H1 (cell line): Measurements from ENCODE around the gene ZFP36L2. TPM values are rescaled to one million over a fixed set of nuclear protein-coding genes. Genes with fewer than 3 reads are reported as not detected.

Source experiments
- BACH1 ChIP-seq: IDR thresholded peaks from 2 replicates; pipeline ENCODE4 v1.6.1; 2012; ENCODE audit warnings: low read length, improper control_type of control experiment
- HDAC6 ChIP-seq: IDR thresholded peaks from one replicate; pipeline ENCODE4 v1.7.1; 2012; ENCODE audit warnings: low read depth, mild to moderate bottlenecking, inconsistent platforms, low read length, moderate library complexity
- RAD21 ChIP-seq, 2 experiments: IDR thresholded peaks in 1 of 2; conservative IDR thresholded peaks in 1 of 2; 2 replicates each; pipeline ENCODE4 v1.6.1; 2011; ENCODE audit warnings: low read depth in 2 of 2, low read length in 2 of 2, improper control_type of control experiment in 1 of 2, inconsistent platforms in 1 of 2, mild to moderate bottlenecking in 1 of 2, moderate library complexity in 1 of 2
- TCF12 ChIP-seq: IDR thresholded peaks from 2 replicates; pipeline ENCODE4 v1.6.1; 2011; ENCODE audit warnings: low read depth, mild to moderate bottlenecking, low read length
- polyA plus RNA-seq, 7 experiments: library from polyadenylated mRNA; depleted of rRNA in 3 of 7; stranded (reverse) in 5 of 7; unstranded in 2 of 7; fragments of >200 nt in 5 of 7; fragments of 200-250 nt in 2 of 7; gene quantifications; 1 replicate in 5 of 7; 2 replicates in 1 of 7; 4 replicates in 1 of 7; pipeline versions ENCODE4 v1.2.1 to v1.2.3, GENCODE V29; 2011 to 2013; ENCODE audit warnings: missing spikeins in 2 of 7, mixed read lengths in 2 of 7
- total RNA-seq: library from RNA; stranded (reverse); fragmentation: NEBNext Ultra II Directional; extraction: Animal tissue kit (Norgen Biotek cat#: 25700); gene quantifications from 2 replicates; pipeline ENCODE4 v1.2.1, GENCODE V29; 2021
- TF ChIP-seq, protein P1 (sequence below): fragments of 300-600 bp; sonication (generic); IDR thresholded peaks from 2 replicates; pipeline ENCODE4 v1.7.1; 2012; ENCODE audit warnings: low read length, moderate library complexity, mild to moderate bottlenecking, inconsistent platforms; ENCODE audit not compliant: insufficient replicate concordance
- TF ChIP-seq, protein P2 (sequence below): IDR thresholded peaks from 2 replicates; pipeline ENCODE4 v1.6.1; 2012; ENCODE audit warnings: inconsistent platforms

ZFP36L2 gene
- total and polyA plus RNA-seq, 2 of the 8 experiments (the other 6 are each of a cell fraction or from before 2014, with no cell fraction given), result 13.4 to 102 TPM

DNA sequence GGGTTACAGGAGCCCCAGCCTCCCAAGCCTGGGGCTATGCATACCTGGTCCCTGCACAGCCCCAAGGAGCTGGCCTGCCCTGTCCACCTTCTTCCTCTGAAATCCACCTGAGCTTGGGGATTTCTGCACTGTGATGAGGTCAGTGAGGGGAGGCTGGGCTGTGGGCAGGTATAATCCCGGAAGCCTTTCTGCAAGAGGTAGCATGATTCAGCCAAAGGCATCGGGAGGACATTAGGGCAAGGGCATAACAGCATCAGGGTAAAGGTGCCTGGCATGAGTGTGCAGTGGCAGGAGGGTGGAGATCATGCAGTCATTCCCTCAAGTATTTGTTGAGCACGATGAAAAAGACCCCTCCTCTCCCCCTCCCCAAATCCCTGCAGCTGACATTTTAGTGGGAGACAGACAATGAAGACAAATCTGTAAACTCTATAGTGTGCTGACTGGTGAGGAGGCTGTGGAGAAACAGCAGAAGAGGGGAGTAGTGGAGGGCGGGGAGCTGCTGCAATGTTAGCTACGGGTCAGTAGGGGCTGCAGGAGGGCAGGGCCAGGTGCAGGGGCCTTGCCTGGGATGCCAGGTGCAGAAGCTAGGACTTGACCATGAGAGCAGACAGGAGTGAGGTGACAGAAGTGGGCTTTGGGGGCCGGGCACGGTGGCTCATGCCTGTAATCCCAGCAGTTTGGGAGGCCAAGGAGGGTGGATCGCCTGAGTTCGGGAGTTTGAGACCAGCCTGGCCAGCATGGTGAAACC is 18.7 kb downstream of the ZFP36L2 start (continued):
- TF ChIP-seq, protein P1, sequence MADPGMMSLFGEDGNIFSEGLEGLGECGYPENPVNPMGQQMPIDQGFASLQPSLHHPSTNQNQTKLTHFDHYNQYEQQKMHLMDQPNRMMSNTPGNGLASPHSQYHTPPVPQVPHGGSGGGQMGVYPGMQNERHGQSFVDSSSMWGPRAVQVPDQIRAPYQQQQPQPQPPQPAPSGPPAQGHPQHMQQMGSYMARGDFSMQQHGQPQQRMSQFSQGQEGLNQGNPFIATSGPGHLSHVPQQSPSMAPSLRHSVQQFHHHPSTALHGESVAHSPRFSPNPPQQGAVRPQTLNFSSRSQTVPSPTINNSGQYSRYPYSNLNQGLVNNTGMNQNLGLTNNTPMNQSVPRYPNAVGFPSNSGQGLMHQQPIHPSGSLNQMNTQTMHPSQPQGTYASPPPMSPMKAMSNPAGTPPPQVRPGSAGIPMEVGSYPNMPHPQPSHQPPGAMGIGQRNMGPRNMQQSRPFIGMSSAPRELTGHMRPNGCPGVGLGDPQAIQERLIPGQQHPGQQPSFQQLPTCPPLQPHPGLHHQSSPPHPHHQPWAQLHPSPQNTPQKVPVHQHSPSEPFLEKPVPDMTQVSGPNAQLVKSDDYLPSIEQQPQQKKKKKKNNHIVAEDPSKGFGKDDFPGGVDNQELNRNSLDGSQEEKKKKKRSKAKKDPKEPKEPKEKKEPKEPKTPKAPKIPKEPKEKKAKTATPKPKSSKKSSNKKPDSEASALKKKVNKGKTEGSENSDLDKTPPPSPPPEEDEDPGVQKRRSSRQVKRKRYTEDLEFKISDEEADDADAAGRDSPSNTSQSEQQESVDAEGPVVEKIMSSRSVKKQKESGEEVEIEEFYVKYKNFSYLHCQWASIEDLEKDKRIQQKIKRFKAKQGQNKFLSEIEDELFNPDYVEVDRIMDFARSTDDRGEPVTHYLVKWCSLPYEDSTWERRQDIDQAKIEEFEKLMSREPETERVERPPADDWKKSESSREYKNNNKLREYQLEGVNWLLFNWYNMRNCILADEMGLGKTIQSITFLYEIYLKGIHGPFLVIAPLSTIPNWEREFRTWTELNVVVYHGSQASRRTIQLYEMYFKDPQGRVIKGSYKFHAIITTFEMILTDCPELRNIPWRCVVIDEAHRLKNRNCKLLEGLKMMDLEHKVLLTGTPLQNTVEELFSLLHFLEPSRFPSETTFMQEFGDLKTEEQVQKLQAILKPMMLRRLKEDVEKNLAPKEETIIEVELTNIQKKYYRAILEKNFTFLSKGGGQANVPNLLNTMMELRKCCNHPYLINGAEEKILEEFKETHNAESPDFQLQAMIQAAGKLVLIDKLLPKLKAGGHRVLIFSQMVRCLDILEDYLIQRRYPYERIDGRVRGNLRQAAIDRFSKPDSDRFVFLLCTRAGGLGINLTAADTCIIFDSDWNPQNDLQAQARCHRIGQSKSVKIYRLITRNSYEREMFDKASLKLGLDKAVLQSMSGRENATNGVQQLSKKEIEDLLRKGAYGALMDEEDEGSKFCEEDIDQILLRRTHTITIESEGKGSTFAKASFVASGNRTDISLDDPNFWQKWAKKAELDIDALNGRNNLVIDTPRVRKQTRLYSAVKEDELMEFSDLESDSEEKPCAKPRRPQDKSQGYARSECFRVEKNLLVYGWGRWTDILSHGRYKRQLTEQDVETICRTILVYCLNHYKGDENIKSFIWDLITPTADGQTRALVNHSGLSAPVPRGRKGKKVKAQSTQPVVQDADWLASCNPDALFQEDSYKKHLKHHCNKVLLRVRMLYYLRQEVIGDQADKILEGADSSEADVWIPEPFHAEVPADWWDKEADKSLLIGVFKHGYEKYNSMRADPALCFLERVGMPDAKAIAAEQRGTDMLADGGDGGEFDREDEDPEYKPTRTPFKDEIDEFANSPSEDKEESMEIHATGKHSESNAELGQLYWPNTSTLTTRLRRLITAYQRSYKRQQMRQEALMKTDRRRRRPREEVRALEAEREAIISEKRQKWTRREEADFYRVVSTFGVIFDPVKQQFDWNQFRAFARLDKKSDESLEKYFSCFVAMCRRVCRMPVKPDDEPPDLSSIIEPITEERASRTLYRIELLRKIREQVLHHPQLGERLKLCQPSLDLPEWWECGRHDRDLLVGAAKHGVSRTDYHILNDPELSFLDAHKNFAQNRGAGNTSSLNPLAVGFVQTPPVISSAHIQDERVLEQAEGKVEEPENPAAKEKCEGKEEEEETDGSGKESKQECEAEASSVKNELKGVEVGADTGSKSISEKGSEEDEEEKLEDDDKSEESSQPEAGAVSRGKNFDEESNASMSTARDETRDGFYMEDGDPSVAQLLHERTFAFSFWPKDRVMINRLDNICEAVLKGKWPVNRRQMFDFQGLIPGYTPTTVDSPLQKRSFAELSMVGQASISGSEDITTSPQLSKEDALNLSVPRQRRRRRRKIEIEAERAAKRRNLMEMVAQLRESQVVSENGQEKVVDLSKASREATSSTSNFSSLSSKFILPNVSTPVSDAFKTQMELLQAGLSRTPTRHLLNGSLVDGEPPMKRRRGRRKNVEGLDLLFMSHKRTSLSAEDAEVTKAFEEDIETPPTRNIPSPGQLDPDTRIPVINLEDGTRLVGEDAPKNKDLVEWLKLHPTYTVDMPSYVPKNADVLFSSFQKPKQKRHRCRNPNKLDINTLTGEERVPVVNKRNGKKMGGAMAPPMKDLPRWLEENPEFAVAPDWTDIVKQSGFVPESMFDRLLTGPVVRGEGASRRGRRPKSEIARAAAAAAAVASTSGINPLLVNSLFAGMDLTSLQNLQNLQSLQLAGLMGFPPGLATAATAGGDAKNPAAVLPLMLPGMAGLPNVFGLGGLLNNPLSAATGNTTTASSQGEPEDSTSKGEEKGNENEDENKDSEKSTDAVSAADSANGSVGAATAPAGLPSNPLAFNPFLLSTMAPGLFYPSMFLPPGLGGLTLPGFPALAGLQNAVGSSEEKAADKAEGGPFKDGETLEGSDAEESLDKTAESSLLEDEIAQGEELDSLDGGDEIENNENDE, result no peak
- TF ChIP-seq, protein P2, sequence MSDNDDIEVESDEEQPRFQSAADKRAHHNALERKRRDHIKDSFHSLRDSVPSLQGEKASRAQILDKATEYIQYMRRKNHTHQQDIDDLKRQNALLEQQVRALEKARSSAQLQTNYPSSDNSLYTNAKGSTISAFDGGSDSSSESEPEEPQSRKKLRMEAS, result 0 out of 2 replicates have a peak, but pooled peaks have one; percentile 18
- TF ChIP-seq HDAC6, result no peak
- no peak for TF ChIP-seq BACH1
- TF ChIP-seq RAD21 (IDR thresholded peaks at IDR 0.05 in 1 of 2, conservative IDR thresholded peaks at IDR 0.05 in 1 of 2; ENCODE audit: low read depth in 2 of 2, low read length in 2 of 2), result peak; percentile 58 to 70
- peak; percentile 91 for TF ChIP-seq TCF12
